GM12892 (cell line): ENCODE data around the gene PISD.

Source experiments
- DNase-seq: peaks from one replicate; pipeline ENCODE4 v3.0.0; 2011; ENCODE audit not compliant: insufficient read length
- FAIRE-seq: peaks from 2 replicates; lab custom pipeline; 2011; peaks lifted over from hg19 to GRCh38; lab: Jason Lieb, UNC
- POLR2A ChIP-seq: IDR thresholded peaks from 2 replicates; pipeline ENCODE4 v1.6.1; 2011; ENCODE audit warnings: low read depth, low read length, control low read depth
- POLR2AphosphoS5 ChIP-seq: IDR thresholded peaks from 2 replicates; pipeline ENCODE4 v1.6.1; 2011; ENCODE audit warnings: low read depth, low read length, control low read depth
- TAF1 ChIP-seq: IDR thresholded peaks from 2 replicates; pipeline ENCODE4 v1.6.1; 2011; ENCODE audit warnings: low read depth, mild to moderate bottlenecking, control low read depth, low read length, borderline replicate concordance

PISD gene

DNA sequence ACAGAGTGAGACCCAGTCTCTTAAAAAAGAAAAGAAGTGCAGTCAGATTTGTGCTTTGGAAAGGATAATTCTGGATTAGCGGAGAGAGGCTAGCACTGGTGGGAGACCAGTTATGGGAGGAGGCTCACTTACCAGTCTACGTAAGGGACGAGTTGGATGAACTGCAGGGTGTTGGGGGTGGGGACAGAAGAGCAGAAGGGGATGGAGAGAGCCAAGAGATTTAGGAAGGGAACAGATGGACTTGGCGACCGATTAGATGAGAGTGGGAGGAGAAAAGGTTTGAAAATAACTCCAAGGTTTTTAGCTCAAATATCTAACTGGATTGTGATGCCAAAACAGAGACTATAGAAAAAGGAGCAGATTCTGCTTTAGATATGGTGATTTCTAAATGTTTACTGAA, 84.3 kb downstream of the PISD start:
- TF ChIP-seq POLR2A (no peak), TAF1 (no peak), POLR2AphosphoS5 (no peak)
- no peak for FAIRE-seq

DNA sequence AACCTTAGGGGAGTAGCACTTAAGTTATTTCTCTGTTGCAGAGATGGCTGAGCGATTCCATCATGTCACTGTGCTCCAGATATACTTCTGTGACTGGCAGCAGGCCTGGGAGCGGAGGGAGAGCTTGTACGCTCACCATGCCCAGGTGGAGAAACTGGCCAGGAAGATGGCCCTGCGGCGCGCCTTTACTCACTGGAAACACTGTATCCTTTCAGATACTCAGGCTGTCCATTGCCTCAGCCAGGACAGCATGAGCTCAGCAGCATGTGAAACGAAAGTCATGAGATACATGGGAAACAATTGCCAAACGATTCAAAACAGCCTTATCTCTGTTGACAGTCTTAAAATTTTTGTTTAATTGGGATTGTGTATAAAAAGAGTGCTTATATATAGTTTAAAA, 86.8 kb downstream of the PISD start:
- no peak for TF ChIP-seq POLR2A
- TF ChIP-seq POLR2AphosphoS5 = no peak
- TF ChIP-seq TAF1 = no peak
- DNase-seq (no peak), FAIRE-seq (no peak)

More for the DNA sequence above, 84.3 kb downstream of the PISD start:
- no peak for DNase-seq

DNA sequence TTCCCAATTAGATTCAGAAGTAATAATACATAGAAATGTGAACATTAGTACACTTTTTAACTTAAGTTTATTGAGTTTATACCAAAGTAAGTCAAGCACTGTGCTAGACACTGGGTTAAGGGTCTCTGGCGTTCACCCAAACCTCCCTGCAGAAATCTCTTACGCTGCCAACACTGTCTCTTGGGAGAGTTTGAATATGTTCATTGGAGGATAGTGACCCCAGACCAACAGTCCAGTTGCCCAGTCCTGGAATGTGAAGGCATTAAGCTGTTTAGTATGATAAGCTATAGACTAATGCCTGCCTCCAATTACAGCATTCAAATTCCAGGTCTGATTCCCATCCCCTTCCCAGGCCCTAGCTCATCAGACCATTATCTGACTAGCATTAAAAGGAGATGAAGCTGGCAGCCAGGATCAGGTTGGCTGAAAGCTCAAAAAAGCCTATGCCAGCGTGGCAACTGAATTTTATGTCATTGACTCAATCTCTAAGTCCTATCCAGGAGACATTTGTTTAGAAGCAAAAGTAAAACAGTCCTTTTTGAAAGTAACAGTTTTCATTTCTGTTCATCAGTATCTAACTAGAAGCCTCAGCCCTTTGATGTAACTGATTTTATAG, 87.9 kb downstream of the PISD start:
- TF ChIP-seq TAF1 (no peak), POLR2A (no peak), POLR2AphosphoS5 (no peak)
- DNase-seq = no peak
- no peak for FAIRE-seq

DNA sequence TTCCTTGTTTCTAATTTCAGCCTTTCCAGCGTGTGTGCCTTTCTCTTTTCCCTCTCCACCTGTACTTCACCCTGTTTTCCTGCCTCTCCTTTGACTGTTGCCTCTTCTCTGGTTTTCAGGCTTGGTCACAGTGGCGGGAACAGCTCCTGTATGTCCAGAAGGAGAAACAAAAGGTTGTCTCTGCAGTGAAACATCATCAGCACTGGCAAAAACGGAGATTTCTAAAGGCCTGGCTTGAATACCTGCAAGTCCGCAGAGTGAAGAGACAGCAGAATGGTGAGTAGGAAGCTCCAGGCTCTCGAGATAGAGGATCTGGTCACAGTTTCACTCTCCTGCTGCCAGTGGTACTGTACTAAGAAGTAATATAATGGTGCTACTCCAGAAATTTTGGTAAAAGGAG, 89.1 kb downstream of the PISD start:
- no peak for FAIRE-seq
- TF ChIP-seq TAF1 = no peak
- TF ChIP-seq POLR2AphosphoS5 = no peak
- no peak for TF ChIP-seq POLR2A
- DNase-seq = no peak

DNA sequence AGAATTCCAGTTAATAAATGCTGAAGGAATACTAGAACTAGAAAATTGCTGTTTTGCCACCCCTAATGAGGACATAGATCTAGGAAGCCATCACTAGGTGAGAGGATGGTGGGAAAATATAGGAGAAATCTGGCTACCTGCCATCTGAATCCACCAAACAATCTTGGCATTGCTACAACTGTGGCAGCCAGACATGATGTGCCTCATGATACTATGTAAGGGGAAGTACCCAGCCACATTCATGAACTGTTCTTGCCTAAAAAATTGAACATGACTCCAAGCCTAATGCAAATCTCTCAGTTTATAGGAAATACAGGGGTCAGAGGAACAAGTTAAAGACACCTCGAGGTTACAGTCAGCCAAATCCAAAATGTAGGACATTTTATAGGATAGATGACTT, 92.9 kb downstream of the PISD start:
- FAIRE-seq (no peak), DNase-seq (no peak)
- TF ChIP-seq POLR2AphosphoS5 (no peak), POLR2A (no peak), TAF1 (no peak)
